Inflammatory macrophage (primary cell): ENCODE measurements around the gene CASS4.
A peak's percentile ranks its signal among the peaks of the same experiment; 100 is the strongest.

Source experiments
- DNase-seq, 2 donors: peaks; one replicate each; pipeline ENCODE4 v3.0.0-alpha.2; 2020 to 2022

Gene CASS4

GRCh38 chr20:56424931-56425330, 12.9 kb downstream of the CASS4 start:
- no peak for DNase-seq

GRCh38 chr20:56426026-56426425, 14.0 kb downstream of the CASS4 start:
- no peak for DNase-seq

DNA sequence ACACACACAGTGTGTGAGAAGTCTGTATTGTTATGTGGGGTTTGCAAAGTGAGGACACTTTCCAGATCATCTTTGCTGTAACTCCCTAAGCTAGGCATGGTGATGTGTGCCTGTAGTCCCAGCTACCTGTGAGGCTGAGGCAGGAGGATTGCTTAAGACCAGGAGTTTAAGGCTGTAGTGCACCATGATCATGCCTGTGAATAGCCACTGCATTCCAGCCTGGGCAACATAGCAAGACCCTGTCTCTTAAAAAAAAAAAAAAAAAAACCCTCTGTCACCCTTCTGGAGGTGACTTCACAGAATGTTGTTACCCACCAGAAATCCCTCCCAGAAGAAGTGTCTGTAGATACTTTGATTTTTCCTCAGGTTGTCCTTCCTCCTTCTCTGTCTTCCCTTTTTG, 14.9 kb downstream of the CASS4 start:
- no peak for DNase-seq

GRCh38 chr20:56427797-56428196, 15.7 kb downstream of the CASS4 start:
- DNase-seq: peak; percentile 58 to 65

- DNase-seq: no peak
These were observed 16.4 kb downstream of the CASS4 start for GRCh38 chr20:56428410-56428809.

- peak in 1 of 2 donors; percentile 72 for DNase-seq
These were observed 16.8 kb downstream of the CASS4 start for GRCh38 chr20:56428881-56429280.

DNA sequence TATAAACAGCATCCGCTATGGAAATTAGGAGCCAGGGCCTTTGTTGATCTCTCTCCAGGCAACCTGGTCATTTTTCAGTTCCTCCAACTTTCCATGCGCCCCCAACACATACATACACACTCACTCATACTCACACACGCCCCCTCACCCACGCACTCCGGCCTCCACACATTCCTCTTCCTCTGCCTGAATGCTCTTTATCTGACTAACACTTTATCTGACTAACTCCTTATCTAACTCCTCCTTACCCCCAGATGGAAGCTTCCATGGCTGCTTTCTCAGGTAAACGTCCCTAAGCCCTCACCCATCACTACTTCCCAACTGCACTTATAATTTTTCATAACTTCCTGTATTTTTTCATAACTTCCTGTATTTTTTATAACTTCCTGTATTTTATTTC, 17.4 kb downstream of the CASS4 start:
- peak; percentile 46 to 61 for DNase-seq

DNA sequence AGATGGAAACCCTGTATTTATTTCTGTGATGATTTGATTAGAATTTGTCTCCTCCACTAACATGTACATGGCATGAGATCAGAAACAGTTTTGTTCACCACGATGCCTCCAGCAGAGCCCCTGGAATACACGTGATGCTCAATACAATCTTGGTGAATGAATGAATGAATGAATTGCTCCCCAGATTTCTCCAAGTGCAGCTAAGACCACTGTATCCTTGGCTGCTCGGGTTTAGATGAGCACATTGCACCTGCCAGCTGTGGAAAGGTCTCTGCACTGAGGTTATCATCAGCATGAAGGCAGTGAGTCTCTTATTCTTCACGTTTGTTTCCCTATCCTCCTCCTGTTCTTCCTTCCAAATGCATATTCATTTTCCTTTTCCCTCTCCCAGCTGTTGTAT, 17.9 kb downstream of the CASS4 start:
- no peak for DNase-seq

DNA sequence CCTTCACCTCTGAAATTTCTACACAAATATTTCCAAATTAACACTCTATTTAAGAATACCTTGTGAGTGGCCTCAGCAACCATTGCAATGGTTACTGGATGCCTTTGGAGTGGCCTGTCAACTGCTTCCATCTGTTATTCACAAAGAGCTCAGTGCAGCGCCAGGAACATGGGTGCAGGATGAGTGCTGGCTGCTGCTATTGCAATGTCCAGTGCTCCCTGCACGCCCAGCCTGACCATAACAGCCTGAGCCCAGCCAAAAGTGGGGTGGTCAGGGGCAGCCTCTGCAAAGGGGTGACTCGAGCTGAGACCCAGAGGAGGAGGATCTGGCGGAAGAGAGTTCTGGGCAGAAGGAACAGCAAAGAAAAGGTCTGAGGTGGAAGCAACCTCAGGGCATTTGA, 18.4 kb downstream of the CASS4 start:
- no peak for DNase-seq

DNA sequence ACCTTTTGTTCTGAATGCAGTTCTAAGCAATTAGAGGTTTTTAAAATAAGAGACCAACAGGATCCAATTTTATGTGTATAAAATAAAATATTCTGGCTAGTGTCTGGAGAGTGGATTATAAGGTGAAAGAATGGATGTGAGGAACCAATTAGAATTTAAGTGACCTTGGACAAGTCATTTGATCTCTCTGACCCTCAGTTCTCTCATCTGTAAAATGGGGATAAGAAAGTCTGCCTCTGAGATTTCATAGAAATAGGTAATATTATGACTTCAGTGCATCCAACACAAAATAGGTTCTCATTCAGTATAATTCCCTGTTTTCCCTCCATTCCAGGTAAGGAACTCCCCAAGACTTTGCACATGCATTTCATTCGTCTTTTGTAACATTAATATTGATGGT, 18.9 kb downstream of the CASS4 start:
- DNase-seq: no peak

GRCh38 chr20:56431471-56431870, 19.4 kb downstream of the CASS4 start:
- DNase-seq: no peak

GRCh38 chr20:56433221-56433879, 21.3 kb downstream of the CASS4 start:
- peak in 1 of 2 donors; percentile 27 for DNase-seq

- peak in 1 of 2 donors; percentile 65 for DNase-seq
These were observed 21.8 kb downstream of the CASS4 start for GRCh38 chr20:56433880-56434255.

GRCh38 chr20:56437196-56437960, 25.3 kb downstream of the CASS4 start:
- DNase-seq: no peak

GRCh38 chr20:56438284-56438683, 26.2 kb downstream of the CASS4 start:
- no peak for DNase-seq

DNA sequence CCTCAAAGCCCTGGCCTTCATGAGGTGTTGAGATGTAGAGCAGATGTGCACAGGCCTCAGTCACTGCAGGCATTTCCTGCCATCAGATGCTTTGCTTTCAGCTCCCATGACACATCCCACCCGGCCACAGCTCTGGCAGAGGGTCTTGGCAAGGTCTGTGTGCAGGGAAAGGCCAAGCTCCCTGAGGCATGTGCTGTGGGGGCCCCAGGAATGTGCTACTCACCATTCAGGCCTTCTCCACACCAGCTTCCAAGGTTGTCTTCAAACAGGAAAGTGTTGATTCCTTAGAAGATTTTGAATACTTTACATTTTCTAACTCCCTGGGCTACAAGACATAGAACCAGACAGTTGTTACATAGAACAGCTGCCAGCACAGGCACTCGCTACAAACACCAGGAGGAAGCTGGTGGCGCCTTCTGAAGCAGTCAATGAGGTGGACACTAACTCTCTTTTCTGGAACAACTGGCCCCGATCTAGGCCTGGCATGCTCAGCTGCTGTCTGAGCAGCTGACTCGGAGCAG, 27.8 kb downstream of the CASS4 start:
- no peak for DNase-seq

GRCh38 chr20:56440346-56441007, 28.4 kb downstream of the CASS4 start:
- no peak for DNase-seq

DNA sequence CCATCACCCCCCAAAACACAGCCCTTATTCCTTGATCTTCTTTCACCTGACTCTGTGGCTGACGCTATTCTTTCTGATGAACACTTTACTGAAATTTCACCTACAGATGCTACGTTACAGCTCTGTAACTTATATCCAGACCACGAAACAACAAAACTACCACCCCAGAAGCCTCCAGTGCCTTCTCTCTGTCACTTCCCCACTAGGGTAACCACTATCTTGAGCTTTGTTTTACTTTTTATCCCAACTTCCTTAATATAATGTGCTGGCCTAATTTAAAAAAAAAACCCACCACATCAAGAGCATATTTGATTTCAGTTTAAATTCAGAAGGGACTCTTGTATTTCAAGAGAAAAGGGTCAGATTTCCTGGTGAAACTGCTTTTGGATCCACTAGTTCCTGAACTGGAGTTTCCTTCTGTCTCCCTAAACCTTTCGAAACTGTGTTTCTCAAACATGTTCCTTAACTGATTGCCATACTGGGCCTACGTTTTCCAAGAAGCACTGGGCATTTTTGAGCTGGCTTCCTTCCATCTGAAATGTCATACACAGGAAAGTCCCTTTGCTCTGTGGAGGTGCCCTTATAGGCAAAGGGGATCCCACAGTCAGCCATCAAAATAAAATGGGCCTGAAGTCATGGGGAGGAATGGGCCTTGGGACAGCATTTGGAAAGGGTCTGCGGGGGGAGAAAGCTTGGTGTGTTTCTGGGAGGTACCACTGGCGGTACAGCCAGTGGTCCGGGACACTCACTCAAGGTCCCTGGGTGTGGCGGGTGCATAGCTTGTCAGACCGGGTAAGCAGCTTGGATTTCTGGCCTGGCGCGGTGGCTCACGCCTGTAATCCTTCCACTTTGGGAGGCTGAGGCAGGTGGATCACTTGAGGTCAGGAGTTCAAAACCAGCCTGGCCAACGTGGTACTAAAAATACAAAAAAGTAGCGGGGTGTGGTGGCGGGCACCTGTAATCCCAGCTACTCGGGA, 30.6 kb downstream of the CASS4 start:
- DNase-seq: peak; percentile 78 to 85

DNA sequence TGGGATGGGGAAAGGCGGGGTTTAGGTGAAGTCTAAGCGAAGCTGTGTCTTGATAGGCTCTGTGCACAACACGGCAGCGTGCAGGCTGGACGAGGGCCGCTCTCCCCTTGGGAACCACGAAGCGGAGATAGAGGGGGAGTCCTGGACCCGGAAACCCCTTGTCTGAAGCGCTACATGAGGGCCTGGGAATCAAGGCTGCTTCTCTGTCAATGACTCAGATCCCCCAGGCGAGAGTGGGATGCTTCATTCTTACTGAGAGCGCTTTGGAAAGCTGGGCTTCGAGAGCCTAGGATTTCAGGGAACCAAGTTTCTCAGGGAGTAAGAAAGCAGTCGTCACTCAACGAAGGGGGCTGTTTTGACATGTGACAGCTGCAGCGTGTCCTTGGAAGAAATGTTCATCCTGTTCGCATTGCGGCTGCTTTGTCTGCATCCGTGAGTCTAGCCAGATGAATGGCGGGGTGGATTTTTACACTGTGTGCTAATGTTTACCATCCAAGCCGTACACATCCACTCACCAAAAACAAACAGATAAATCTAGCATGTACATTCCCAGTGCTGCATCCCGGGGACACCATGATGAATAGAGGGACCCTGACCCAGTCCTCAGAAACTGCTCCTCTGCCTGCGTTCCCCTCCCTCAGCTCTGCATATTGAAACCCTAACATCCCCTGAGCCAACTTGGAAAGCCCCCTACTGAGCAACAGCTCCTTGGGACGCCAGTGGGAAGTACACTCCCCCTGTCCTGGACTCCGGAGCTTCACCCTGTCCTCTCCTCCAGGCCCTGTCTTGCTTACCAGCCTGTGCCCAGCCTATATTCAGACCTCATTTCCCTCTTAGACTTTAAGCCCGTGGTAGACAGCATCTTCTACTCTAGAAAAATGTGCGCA, 31.8 kb downstream of the CASS4 start:
- no peak for DNase-seq

DNA sequence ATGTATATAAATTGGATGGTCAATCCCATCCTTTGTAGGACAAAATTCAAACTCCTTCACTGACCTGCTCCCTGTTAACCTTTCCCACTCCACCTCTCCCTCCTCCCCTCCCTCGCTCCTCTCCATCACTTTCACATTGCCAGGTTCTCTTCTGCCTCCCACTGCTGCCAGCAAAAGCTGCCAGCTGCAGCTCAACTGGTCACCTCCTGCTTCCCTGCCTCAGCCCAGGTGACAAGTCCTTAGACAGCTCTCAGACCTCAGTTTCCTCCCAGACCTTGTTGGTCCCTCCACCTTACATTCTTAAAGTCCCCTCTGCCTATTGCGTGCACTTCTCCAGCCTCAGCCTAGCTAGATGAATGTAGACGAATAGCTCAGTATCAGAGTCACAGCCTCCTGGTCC, 33.1 kb downstream of the CASS4 start:
- DNase-seq: no peak

DNA sequence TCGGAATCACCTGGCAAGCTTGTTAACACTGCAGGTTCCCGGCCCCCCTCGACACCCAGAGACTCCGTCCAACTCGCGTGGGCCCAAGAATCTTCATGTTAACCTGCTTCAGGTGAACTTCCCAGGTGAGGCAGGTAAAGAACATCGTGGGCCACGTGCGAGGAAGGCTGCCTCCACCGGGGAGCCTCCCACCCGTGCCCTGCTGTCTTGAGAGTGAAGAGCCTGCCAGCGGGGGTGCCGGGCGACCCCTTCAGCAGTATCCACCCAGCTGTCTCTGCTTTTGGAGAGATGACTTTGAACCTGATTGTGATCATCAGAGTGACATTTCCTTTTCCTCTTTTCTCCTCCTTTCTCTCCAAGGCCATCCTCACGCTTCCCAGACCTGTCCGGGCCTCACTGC, 33.5 kb downstream of the CASS4 start:
- DNase-seq: no peak
